Right ventricle myocardium inferior (tissue), 1 donor: ENCODE data around the gene PHF12. TPM values are rescaled to one million over a fixed set of nuclear protein-coding genes. Genes with fewer than 3 reads are reported as not detected.
"Not testable (repeated sequence)": the region's sequence is repeated elsewhere in the genome, so short reads cannot be mapped to it uniquely, and the experiment has no call there.

ENCODE experiments used
- ATAC-seq: fragments of 200-7000 bp; cut with Tn5 transposase; one replicate; pipeline ENCODE4 v1.9.1; 2020; ENCODE audit warnings: mild to moderate bottlenecking, moderate library complexity
- DNase-seq: peaks from one replicate; pipeline ENCODE4 v3.0.0; 2021; ENCODE audit errors: missing footprints
- intact Hi-C: fragments of 100-400 bp; cut with DNase I; formaldehyde crosslinking; loops from one replicate; pipeline ENCODE4 v1.11.0; 2022
- total RNA-seq: library from RNA; stranded (reverse); fragmentation: NEBNext Ultra II Directional; extraction: Animal tissue kit (Norgen Biotek cat#: 25700); gene quantifications from one replicate; pipeline ENCODE4 v1.2.1, GENCODE V29; 2021
- donor health status: DM: no; HTN: yes; CAD: no; lungs with severe emphysema.

Gene PHF12
- total RNA-seq, 1 donor from 2014 or later = 18.3 TPM

GRCh38 chr17:28944862-28945741 is 6.2 kb downstream of the PHF12 start:
- intact Hi-C loops = loop anchor here (5.0 kb wide), 1 partner anchor 48 kb away; the partner anchor contains the start of gene FLOT2
- ATAC-seq (no peak), DNase-seq (no peak)

GRCh38 chr17:28944343-28944742 is 7.0 kb downstream of the PHF12 start:
- ATAC-seq = no peak
- intact Hi-C loops = no loop called here
- no peak for DNase-seq

GRCh38 chr17:28942925-28943324 is 8.4 kb downstream of the PHF12 start:
- DNase-seq (no peak), ATAC-seq (no peak)
- intact Hi-C loops = no loop called here

GRCh38 chr17:28941251-28941650 is 10.1 kb downstream of the PHF12 start:
- ATAC-seq (no peak), DNase-seq (no peak)
- intact Hi-C loops = no loop called here

- intact Hi-C loops = no loop called here
- ATAC-seq = peak; percentile 84
- no peak for DNase-seq
These were observed 10.6 kb downstream of the PHF12 start for GRCh38 chr17:28940675-28941074.

GRCh38 chr17:28940142-28940541 is 11.2 kb downstream of the PHF12 start:
- ATAC-seq = no peak
- intact Hi-C loops = no loop called here
- DNase-seq = no peak

GRCh38 chr17:28938552-28938951 is 12.8 kb downstream of the PHF12 start:
- intact Hi-C loops = no loop called here
- ATAC-seq (peak; percentile 75), DNase-seq (no peak)

- intact Hi-C loops = no loop called here
- ATAC-seq (peak; percentile 17), DNase-seq (no peak)
These were observed 14.1 kb downstream of the PHF12 start for GRCh38 chr17:28937044-28937729.

GRCh38 chr17:28935744-28936460 is 15.4 kb downstream of the PHF12 start:
- intact Hi-C loops = no loop called here
- DNase-seq (no peak), ATAC-seq (no peak)

- DNase-seq, ATAC-seq: not testable (repeated sequence)
- intact Hi-C loops = loop anchor here (1.0 kb wide), 1 partner anchor 38 kb away; no protein-coding TSS in a partner anchor
These were observed 16.8 kb downstream of the PHF12 start for GRCh38 chr17:28934508-28934907.

- intact Hi-C loops = no loop called here
- ATAC-seq = no peak
- no peak for DNase-seq
These were observed 21.5 kb downstream of the PHF12 start for GRCh38 chr17:28929787-28930186.

GRCh38 chr17:28928061-28928460 is 23.3 kb downstream of the PHF12 start:
- intact Hi-C loops = no loop called here
- DNase-seq (no peak), ATAC-seq (no peak)

- DNase-seq (no peak), ATAC-seq (no peak)
- intact Hi-C loops = no loop called here
These were observed 24.5 kb downstream of the PHF12 start for GRCh38 chr17:28926786-28927185.

GRCh38 chr17:28926366-28926765 is 25.0 kb downstream of the PHF12 start:
- ATAC-seq = no peak
- no peak for DNase-seq
- intact Hi-C loops = no loop called here

GRCh38 chr17:28925912-28926365 is 25.4 kb downstream of the PHF12 start:
- intact Hi-C loops = no loop called here
- ATAC-seq = no peak
- DNase-seq = no peak

GRCh38 chr17:28920201-28920600 is 31.1 kb downstream of the PHF12 start:
- ATAC-seq (no peak), DNase-seq (no peak)
- intact Hi-C loops = no loop called here

- intact Hi-C loops = no loop called here
- no peak for ATAC-seq
- no peak for DNase-seq
These were observed 33.0 kb downstream of the PHF12 start for GRCh38 chr17:28918295-28918694.

- peak; percentile 24 for ATAC-seq
- no peak for DNase-seq
- intact Hi-C loops = no loop called here
These were observed 33.9 kb downstream of the PHF12 start for GRCh38 chr17:28917465-28917864.

- ATAC-seq = no peak
- no peak for DNase-seq
- intact Hi-C loops = no loop called here
These were observed 34.3 kb downstream of the PHF12 start for GRCh38 chr17:28917029-28917428.
